K562 (cell line): ENCODE data around the gene ATE1. TPM values are rescaled to one million over a fixed set of nuclear protein-coding genes. Genes with fewer than 3 reads are reported as not detected.

Experiments used
- ATF1 ChIP-seq, 2 experiments: fragments of 450-650 bp in 1 of 2; IDR thresholded peaks; 2 replicates each; pipeline ENCODE4 v1.6.1; 2016; ENCODE audit warnings: missing compliant biosample characterization in 1 of 2, missing genetic modification characterization in 1 of 2
- BHLHE40 ChIP-seq: IDR thresholded peaks from 2 replicates; pipeline ENCODE4 v1.6.1; 2011; ENCODE audit warnings: low read length, improper control_type of control experiment
- C11orf30 ChIP-seq: fragments of 450-650 bp; IDR thresholded peaks from 2 replicates; pipeline ENCODE4 v1.6.1; 2016; ENCODE audit warnings: low read depth, mild to moderate bottlenecking
- CC2D1A ChIP-seq: fragments of 450-650 bp; IDR thresholded peaks from 2 replicates; pipeline ENCODE4 v1.6.1; 2017; ENCODE audit warnings: mild to moderate bottlenecking
- CEBPB ChIP-seq: fragments of 450-650 bp; IDR thresholded peaks from 2 replicates; pipeline ENCODE4 v1.6.1; 2016; ENCODE audit warnings: missing genetic modification characterization, missing compliant biosample characterization
- DPF2 ChIP-seq: fragments of 450-650 bp; IDR thresholded peaks from 2 replicates; pipeline ENCODE4 v1.6.1; 2016
- HCFC1 ChIP-seq: IDR thresholded peaks from 2 replicates; pipeline ENCODE4 v1.6.1; 2012; ENCODE audit warnings: low read depth, low read length, improper control_type of control experiment
- HNRNPUL1 ChIP-seq: fragments of 200-400 bp; formaldehyde crosslinking; IDR thresholded peaks from 2 replicates; pipeline ENCODE4 v1.6.1; 2017; ENCODE audit warnings: low read length
- MTA2 ChIP-seq: fragments of 450-650 bp; IDR thresholded peaks from 2 replicates; pipeline ENCODE4 v1.6.1; 2016; ENCODE audit warnings: low read depth
- PHF21A ChIP-seq: fragments of 450-650 bp; IDR thresholded peaks from 2 replicates; pipeline ENCODE4 v1.6.1; 2017; ENCODE audit warnings: low read depth, borderline replicate concordance
- PHTF2 ChIP-seq: fragments of 250-450 bp; sonication (Bioruptor Pico); IDR thresholded peaks from 2 replicates; pipeline ENCODE4 v1.5.0; 2021; ENCODE audit warnings: mild to moderate bottlenecking
- PML ChIP-seq: IDR thresholded peaks from 2 replicates; pipeline ENCODE4 v1.6.1; 2012; ENCODE audit warnings: low read length, inconsistent platforms
- RB1 ChIP-seq: fragments of 450-650 bp; IDR thresholded peaks from 2 replicates; pipeline ENCODE4 v1.6.1; 2017; ENCODE audit warnings: low read depth, mild to moderate bottlenecking
- RBFOX2 ChIP-seq: fragments of 200-400 bp; formaldehyde crosslinking; IDR thresholded peaks from 2 replicates; pipeline ENCODE4 v1.6.1; 2017; ENCODE audit warnings: low read depth, mild to moderate bottlenecking, low read length, moderate library complexity
- TAF1 ChIP-seq: IDR thresholded peaks from 2 replicates; pipeline ENCODE4 v1.6.1; 2011; ENCODE audit warnings: mild to moderate bottlenecking, low read length, moderate library complexity; ENCODE audit not compliant: insufficient read depth, control insufficient read depth, severe bottlenecking; ENCODE audit errors: extremely low read depth
- TAF7 ChIP-seq: fragments of 450-650 bp; IDR thresholded peaks from 2 replicates; pipeline ENCODE4 v1.6.1; 2016; ENCODE audit warnings: missing genetic modification characterization, missing compliant biosample characterization
- ZBTB1 ChIP-seq: sonication (generic); formaldehyde crosslinking; IDR thresholded peaks from 2 replicates; pipeline ENCODE4 v1.8.1; 2023; ENCODE audit warnings: missing genetic modification reagents, low read depth, mild to moderate bottlenecking, borderline replicate concordance
- ZEB2 ChIP-seq: fragments of 450-650 bp; IDR thresholded peaks from 2 replicates; pipeline ENCODE4 v1.6.1; 2016
- ZNF146 ChIP-seq: IDR thresholded peaks from one replicate; pipeline ENCODE4 v1.6.1; 2018; ENCODE audit warnings: missing compliant biosample characterization; ENCODE audit not compliant: unreplicated experiment
- ZNF217 ChIP-seq: sonication (generic); formaldehyde crosslinking; IDR thresholded peaks from 2 replicates; pipeline ENCODE4 v1.8.0; 2022; ENCODE audit warnings: mild to moderate bottlenecking, missing genetic modification reagents
- ZNF41 ChIP-seq: fragments of 250-450 bp; sonication (Bioruptor Pico); conservative IDR thresholded peaks from 2 replicates; pipeline ENCODE4 v1.4.0; 2020; ENCODE audit warnings: mild to moderate bottlenecking
- ZNF445 ChIP-seq: fragments of 250-450 bp; sonication (Bioruptor Pico); IDR thresholded peaks from 2 replicates; pipeline ENCODE4 v1.4.0; 2020; ENCODE audit warnings: low read depth, mild to moderate bottlenecking, moderate library complexity
- ZNF507 ChIP-seq: conservative IDR thresholded peaks from 2 replicates; pipeline ENCODE4 v1.6.1; 2017; ENCODE audit warnings: missing genetic modification characterization, missing compliant biosample characterization
- ZNF778 ChIP-seq: fragments of 450-650 bp; formaldehyde crosslinking; IDR thresholded peaks from 2 replicates; pipeline ENCODE4 v1.4.0; 2020; ENCODE audit warnings: mild to moderate bottlenecking, moderate library complexity
- polyA plus RNA-seq, 8 experiments: library from polyadenylated mRNA; depleted of rRNA in 4 of 8; stranded (reverse) in 5 of 8; unstranded in 3 of 8; fragments of >200 nt; fragmentation: Nextera tagmentation in 2 of 8; fragmentation: Illumina TruSeq in 1 of 8; extraction: Ambion mirVana in 2 of 8; extraction: Trizol in 1 of 8; gene quantifications; 2 replicates each; pipeline versions ENCODE4 v1.2.1 to v1.2.3, GENCODE V29; 2011 to 2014; ENCODE audit warnings: inconsistent platforms in 1 of 8, missing spikeins in 1 of 8
- total RNA-seq, 7 experiments: library from RNA; depleted of rRNA in 6 of 7; stranded (reverse); fragments of >200 nt in 6 of 7; fragmentation: Illumina TruSeq in 2 of 7; extraction: Trizol in 2 of 7; gene quantifications; 2 replicates each; pipeline versions ENCODE4 v1.2.1 to v1.2.3, GENCODE V29; 2011 to 2021; ENCODE audit warnings: low replicate concordance in 1 of 7
- TF ChIP-seq, protein P1 (sequence below): fragments of 200-400 bp; formaldehyde crosslinking; IDR thresholded peaks from 2 replicates; pipeline ENCODE4 v1.6.1; 2017; ENCODE audit warnings: mild to moderate bottlenecking, low read depth, low read length, moderate library complexity
- TF ChIP-seq, protein P2 (sequence below): fragments of 450-650 bp; conservative IDR thresholded peaks from 2 replicates; pipeline ENCODE4 v1.6.1; 2016; ENCODE audit warnings: missing genetic modification characterization, low read depth, mild to moderate bottlenecking, missing compliant biosample characterization, moderate library complexity
- TF ChIP-seq, protein P3 (sequence below): fragments of 250-450 bp; sonication (Bioruptor Pico); IDR thresholded peaks from 2 replicates; pipeline ENCODE4 v1.5.0; 2020; ENCODE audit warnings: mild to moderate bottlenecking, borderline replicate concordance

The ATE1 gene
- total and polyA plus RNA-seq, 9 of the 15 experiments (the other 6 are each of a cell fraction or from before 2014, with no cell fraction given) = 3.0 to 14.2 (median 8.8) TPM

DNA sequence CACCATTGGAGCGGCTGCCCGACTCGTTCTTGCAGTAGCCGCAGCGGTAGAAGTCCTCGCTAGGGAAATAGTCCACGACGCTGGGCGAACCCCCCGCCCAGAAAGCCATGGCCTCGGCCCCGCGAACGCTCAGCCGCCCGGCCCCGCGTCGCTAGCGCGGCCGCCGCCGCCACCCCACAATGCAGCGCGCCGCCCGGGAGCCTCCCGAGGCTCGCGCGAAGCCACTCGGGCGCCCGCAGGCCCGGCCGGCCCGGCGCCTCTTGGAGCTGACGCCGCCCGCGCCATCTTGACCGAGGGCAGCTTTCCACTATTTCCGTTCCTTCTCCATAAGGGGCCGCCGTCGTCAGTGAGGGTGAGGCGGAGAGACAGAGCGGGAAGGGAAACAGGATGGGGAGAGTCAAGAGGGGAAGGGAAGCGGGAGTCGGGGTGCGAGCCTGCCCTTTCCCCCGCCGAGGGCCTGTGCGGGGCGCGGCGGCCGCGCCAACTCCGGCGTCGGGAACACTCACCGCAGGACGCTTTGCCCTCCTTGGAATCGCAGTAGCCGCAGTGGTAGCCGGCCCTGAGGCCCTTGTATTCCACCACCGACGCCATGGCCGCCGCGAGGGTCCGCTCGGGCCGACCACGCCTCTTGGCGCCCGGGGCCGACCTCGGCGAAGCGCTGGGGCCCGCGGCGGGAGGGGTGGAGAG is at the start of gene ATE1 (continued):
- TF ChIP-seq, protein P1, sequence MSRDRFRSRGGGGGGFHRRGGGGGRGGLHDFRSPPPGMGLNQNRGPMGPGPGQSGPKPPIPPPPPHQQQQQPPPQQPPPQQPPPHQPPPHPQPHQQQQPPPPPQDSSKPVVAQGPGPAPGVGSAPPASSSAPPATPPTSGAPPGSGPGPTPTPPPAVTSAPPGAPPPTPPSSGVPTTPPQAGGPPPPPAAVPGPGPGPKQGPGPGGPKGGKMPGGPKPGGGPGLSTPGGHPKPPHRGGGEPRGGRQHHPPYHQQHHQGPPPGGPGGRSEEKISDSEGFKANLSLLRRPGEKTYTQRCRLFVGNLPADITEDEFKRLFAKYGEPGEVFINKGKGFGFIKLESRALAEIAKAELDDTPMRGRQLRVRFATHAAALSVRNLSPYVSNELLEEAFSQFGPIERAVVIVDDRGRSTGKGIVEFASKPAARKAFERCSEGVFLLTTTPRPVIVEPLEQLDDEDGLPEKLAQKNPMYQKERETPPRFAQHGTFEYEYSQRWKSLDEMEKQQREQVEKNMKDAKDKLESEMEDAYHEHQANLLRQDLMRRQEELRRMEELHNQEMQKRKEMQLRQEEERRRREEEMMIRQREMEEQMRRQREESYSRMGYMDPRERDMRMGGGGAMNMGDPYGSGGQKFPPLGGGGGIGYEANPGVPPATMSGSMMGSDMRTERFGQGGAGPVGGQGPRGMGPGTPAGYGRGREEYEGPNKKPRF = no peak
- peak; percentile 92 for TF ChIP-seq RBFOX2
- no peak for TF ChIP-seq PHTF2 (CRISPR knock-in tag)
- no peak for TF ChIP-seq MTA2
- TF ChIP-seq CEBPB = no peak
- no peak for TF ChIP-seq ZNF507 (tag)
- TF ChIP-seq TAF7 (tag) = peak; percentile 43
- peak; percentile 89 for TF ChIP-seq HCFC1
- TF ChIP-seq BHLHE40 = no peak
- no peak for TF ChIP-seq ATF1 (CRISPR knock-in tag; IDR thresholded peaks at IDR 0.05)
- TF ChIP-seq ATF1 (tag; IDR thresholded peaks at IDR 0.05) = peak; percentile 35
- no peak for TF ChIP-seq CC2D1A
- no peak for TF ChIP-seq ZNF146 (CRISPR knock-in tag)
- no peak for TF ChIP-seq ZNF217
- TF ChIP-seq ZNF41 = no peak
- TF ChIP-seq, protein P2, sequence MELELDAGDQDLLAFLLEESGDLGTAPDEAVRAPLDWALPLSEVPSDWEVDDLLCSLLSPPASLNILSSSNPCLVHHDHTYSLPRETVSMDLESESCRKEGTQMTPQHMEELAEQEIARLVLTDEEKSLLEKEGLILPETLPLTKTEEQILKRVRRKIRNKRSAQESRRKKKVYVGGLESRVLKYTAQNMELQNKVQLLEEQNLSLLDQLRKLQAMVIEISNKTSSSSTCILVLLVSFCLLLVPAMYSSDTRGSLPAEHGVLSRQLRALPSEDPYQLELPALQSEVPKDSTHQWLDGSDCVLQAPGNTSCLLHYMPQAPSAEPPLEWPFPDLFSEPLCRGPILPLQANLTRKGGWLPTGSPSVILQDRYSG (tag) = no peak
- TF ChIP-seq C11orf30 = 0 out of 2 replicates have a peak, but pooled peaks have one; percentile 5
- no peak for TF ChIP-seq ZNF778 (CRISPR knock-in tag)
- TF ChIP-seq HNRNPUL1 = no peak
- TF ChIP-seq TAF1 = peak; percentile 85
- peak; percentile 64 for TF ChIP-seq RB1
- no peak for TF ChIP-seq DPF2
- TF ChIP-seq ZEB2 = no peak
- no peak for TF ChIP-seq PML
- TF ChIP-seq PHF21A = no peak
- TF ChIP-seq ZNF445 = no peak
- TF ChIP-seq, protein P3, sequence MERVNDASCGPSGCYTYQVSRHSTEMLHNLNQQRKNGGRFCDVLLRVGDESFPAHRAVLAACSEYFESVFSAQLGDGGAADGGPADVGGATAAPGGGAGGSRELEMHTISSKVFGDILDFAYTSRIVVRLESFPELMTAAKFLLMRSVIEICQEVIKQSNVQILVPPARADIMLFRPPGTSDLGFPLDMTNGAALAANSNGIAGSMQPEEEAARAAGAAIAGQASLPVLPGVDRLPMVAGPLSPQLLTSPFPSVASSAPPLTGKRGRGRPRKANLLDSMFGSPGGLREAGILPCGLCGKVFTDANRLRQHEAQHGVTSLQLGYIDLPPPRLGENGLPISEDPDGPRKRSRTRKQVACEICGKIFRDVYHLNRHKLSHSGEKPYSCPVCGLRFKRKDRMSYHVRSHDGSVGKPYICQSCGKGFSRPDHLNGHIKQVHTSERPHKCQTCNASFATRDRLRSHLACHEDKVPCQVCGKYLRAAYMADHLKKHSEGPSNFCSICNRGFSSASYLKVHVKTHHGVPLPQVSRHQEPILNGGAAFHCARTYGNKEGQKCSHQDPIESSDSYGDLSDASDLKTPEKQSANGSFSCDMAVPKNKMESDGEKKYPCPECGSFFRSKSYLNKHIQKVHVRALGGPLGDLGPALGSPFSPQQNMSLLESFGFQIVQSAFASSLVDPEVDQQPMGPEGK = no peak
- TF ChIP-seq ZBTB1 (CRISPR knock-in tag) = peak; percentile 70; the same call in 1 of the 2 replicates
